Measurements from ENCODE around the gene LRMDA. TPM values are rescaled to one million over a fixed set of nuclear protein-coding genes. Genes with fewer than 3 reads are reported as not detected.

Gene LRMDA
- total and polyA plus RNA-seq, 2 donors (not counting 1 experiment from before 2014, with no cell fraction given) = 0.12 TPM; not detected in 1

GRCh38 chr10:75889051-75889450 lies 457.6 kb downstream of the LRMDA start:
- intact Hi-C loops (cut with micrococcal nuclease) = no loop called here
- Histone ChIP-seq H3K9ac (ENCODE audit: low read length) (no peak overlapping the region), H3K79me2 (ENCODE audit: control insufficient read depth, insufficient read depth, low read length) (no peaks in the 10 kb centered on the region), H3K4me2 (replicated peaks; ENCODE audit: low read depth, low read length, poor library complexity, severe bottlenecking) (no peak overlapping the region), H3K36me3 (replicated peaks in 1 of 2; ENCODE audit: control extremely low read depth in 1 of 2, control insufficient read depth in 1 of 2, extremely low read depth in 1 of 2, insufficient read depth in 2 of 2, low read length in 1 of 2) (no peaks in the 10 kb centered on the region), H4K20me1 (ENCODE audit: control insufficient read depth, insufficient read depth, low read length, poor library complexity, severe bottlenecking) (no peaks in the 10 kb centered on the region), H3K9me3 (ENCODE audit: control extremely low read depth in 1 of 3, control insufficient read depth in 2 of 3, insufficient read depth in 1 of 3, low read length in 2 of 3) (no peaks in the 10 kb centered on the region), H3K27ac (ENCODE audit: low read length in 2 of 2) (no peak overlapping the region), H3K4me3 (ENCODE audit: control extremely low read depth in 1 of 5, extremely low read depth in 1 of 5, insufficient read depth in 1 of 5, low read depth in 2 of 5, low read length in 4 of 5) (no peak overlapping the region), H3K4me1 (ENCODE audit: control insufficient read depth in 2 of 2, insufficient read depth in 2 of 2, low read length in 2 of 2) (no peaks in the 10 kb centered on the region), H3K27me3 (replicated peaks in 1 of 4; ENCODE audit: control extremely low read depth in 1 of 4, control insufficient read depth in 3 of 4, insufficient read depth in 4 of 4, low read length in 3 of 4) (no peaks in the 10 kb centered on the region), H2AFZ (ENCODE audit: insufficient read depth, low read depth, low read length, poor library complexity, severe bottlenecking) (no peak overlapping the region)
- Mint-ChIP-seq H3K4me1 (no peaks in the 10 kb centered on the region), H3K4me3 (no peak overlapping the region), H3K27me3 (no peaks in the 10 kb centered on the region), H3K9me3 (ENCODE audit: insufficient read depth) (no peaks in the 10 kb centered on the region), H3K27ac (no peak overlapping the region)
- no peak for TF ChIP-seq EZH2 (IDR thresholded peaks at IDR 0.05; ENCODE audit: borderline replicate concordance, insufficient read depth, low read depth, low read length, poor library complexity, severe bottlenecking)
- no peak for TF ChIP-seq CTCF (IDR thresholded peaks at IDR 0.05)
- ATAC-seq (ENCODE audit: low read depth) (no peak), DNase-seq (no peak)
- CTCF ChIA-PET = no interaction called here
- WGBS (ENCODE audit: insufficient coverage) = 100% methylated on average over 1 of the region's 2 CpGs
- POLR2A ChIA-PET = no interaction called here

GRCh38 chr10:75894761-75895160 lies 463.3 kb downstream of the LRMDA start:
- WGBS (ENCODE audit: insufficient coverage) = no CpG with 5 or more reads among the region's 1 CpG
- no peaks in the 10 kb centered on the region for H3K4me1 Mint-ChIP-seq
- Histone ChIP-seq H4K20me1 (ENCODE audit: control insufficient read depth, insufficient read depth, low read length, poor library complexity, severe bottlenecking) (no peaks in the 10 kb centered on the region), H3K27me3 (replicated peaks in 1 of 4; ENCODE audit: control extremely low read depth in 1 of 4, control insufficient read depth in 3 of 4, insufficient read depth in 4 of 4, low read length in 3 of 4) (no peaks in the 10 kb centered on the region), H3K27ac (ENCODE audit: low read length in 2 of 2) (no peak overlapping the region), H3K4me2 (replicated peaks; ENCODE audit: low read depth, low read length, poor library complexity, severe bottlenecking) (no peak overlapping the region), H3K36me3 (replicated peaks in 1 of 2; ENCODE audit: control extremely low read depth in 1 of 2, control insufficient read depth in 1 of 2, extremely low read depth in 1 of 2, insufficient read depth in 2 of 2, low read length in 1 of 2) (no peaks in the 10 kb centered on the region), H3K4me3 (ENCODE audit: control extremely low read depth in 1 of 5, extremely low read depth in 1 of 5, insufficient read depth in 1 of 5, low read depth in 2 of 5, low read length in 4 of 5) (no peak overlapping the region), H3K4me1 (ENCODE audit: control insufficient read depth in 2 of 2, insufficient read depth in 2 of 2, low read length in 2 of 2) (no peaks in the 10 kb centered on the region), H3K9me3 (ENCODE audit: control extremely low read depth in 1 of 3, control insufficient read depth in 2 of 3, insufficient read depth in 1 of 3, low read length in 2 of 3) (no peaks in the 10 kb centered on the region), H3K9ac (ENCODE audit: low read length) (no peak overlapping the region), H3K79me2 (ENCODE audit: control insufficient read depth, insufficient read depth, low read length) (no peaks in the 10 kb centered on the region), H2AFZ (ENCODE audit: insufficient read depth, low read depth, low read length, poor library complexity, severe bottlenecking) (no peak overlapping the region)
- H3K27me3 Mint-ChIP-seq = no peaks in the 10 kb centered on the region
- no peak overlapping the region for H3K27ac Mint-ChIP-seq
- intact Hi-C loops (cut with micrococcal nuclease) = no loop called here
- POLR2A ChIA-PET = no interaction called here
- no peak overlapping the region for H3K4me3 Mint-ChIP-seq
- TF ChIP-seq EZH2 (IDR thresholded peaks at IDR 0.05; ENCODE audit: borderline replicate concordance, insufficient read depth, low read depth, low read length, poor library complexity, severe bottlenecking) (no peak), CTCF (IDR thresholded peaks at IDR 0.05) (no peak)
- CTCF ChIA-PET = no interaction called here
- DNase-seq (no peak), ATAC-seq (ENCODE audit: low read depth) (no peak)
- H3K9me3 Mint-ChIP-seq (ENCODE audit: insufficient read depth) = no peaks in the 10 kb centered on the region
